PC-3 (cell line): ENCODE data around the gene TTC39B.

ENCODE experiments used
- EZH2 ChIP-seq: fragments of 300-600 bp; sonication (generic); IDR thresholded peaks from one replicate; pipeline ENCODE4 v1.6.1; 2017; ENCODE audit warnings: antibody characterized with exemption, mild to moderate bottlenecking, low read length; ENCODE audit not compliant: unreplicated experiment
- TF ChIP-seq, protein P1 (sequence below): fragments of 300-600 bp; sonication (generic); conservative IDR thresholded peaks from 2 replicates; pipeline ENCODE4 v1.5.1; 2017; ENCODE audit warnings: antibody characterized with exemption, low read depth, mild to moderate bottlenecking, low read length

DNA sequence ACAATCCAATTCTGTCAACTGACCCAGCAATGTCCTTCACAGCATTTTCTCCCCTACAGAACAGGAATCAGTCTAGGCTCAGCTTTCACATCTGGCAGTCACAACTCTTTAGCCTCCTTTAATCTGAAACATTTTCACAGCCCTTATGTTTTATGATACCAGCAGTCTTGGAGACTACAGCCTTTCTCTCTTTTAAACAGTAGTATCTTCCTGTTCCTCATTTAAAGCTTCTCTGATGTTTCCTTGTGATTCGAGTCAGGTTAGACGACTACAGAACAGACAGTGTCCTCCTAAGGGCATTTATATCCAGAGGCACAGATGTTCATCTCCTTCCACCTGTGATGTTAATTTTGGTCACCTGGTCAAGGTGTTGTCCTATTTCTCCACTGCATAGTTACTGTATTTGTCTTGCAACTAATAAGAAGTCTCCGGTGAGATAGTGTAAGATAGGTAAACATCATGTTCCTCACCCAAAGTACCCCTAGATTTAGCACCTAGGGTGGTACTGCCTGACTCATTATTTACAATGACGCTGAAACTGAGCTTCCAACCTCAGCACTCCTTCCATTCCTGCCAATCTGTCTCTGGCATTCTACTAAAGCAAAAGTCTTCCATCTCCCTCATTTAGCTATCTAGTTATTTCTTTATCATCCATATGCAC is 20.7 kb downstream of the TTC39B start:
- TF ChIP-seq, protein P1, sequence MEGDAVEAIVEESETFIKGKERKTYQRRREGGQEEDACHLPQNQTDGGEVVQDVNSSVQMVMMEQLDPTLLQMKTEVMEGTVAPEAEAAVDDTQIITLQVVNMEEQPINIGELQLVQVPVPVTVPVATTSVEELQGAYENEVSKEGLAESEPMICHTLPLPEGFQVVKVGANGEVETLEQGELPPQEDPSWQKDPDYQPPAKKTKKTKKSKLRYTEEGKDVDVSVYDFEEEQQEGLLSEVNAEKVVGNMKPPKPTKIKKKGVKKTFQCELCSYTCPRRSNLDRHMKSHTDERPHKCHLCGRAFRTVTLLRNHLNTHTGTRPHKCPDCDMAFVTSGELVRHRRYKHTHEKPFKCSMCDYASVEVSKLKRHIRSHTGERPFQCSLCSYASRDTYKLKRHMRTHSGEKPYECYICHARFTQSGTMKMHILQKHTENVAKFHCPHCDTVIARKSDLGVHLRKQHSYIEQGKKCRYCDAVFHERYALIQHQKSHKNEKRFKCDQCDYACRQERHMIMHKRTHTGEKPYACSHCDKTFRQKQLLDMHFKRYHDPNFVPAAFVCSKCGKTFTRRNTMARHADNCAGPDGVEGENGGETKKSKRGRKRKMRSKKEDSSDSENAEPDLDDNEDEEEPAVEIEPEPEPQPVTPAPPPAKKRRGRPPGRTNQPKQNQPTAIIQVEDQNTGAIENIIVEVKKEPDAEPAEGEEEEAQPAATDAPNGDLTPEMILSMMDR, result no peak
- no peak for TF ChIP-seq EZH2
